HG02678 (cell line): ENCODE data around the gene POLR3GL.

Experiments used
- ATAC-seq: cut with Tn5 transposase; IDR thresholded peaks from one replicate; pipeline ENCODE4 v1.9.1; 2021; ENCODE audit warnings: mild to moderate bottlenecking, moderate library complexity; ENCODE audit not compliant: unreplicated experiment

The POLR3GL gene

DNA sequence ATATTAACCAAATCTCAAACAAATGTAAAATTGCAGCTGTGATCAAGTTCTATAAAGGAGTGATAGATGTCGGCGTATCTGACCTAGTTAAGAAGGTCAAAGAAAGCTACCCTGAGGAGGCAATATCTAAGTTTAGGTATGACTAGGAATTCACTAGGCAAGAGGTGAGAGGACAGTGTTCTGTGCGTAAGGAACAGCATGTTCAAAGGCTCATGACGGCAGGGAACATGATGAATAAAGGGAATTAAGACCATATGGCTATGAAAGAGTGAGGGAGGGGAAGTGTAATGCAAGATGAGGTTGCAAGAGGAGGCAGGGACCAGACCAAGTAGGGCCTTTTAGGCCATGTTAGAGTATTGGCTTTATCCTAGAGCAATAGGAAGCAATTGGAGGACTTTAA lies 15.3 kb upstream of the POLR3GL start:
- no peak for ATAC-seq

DNA sequence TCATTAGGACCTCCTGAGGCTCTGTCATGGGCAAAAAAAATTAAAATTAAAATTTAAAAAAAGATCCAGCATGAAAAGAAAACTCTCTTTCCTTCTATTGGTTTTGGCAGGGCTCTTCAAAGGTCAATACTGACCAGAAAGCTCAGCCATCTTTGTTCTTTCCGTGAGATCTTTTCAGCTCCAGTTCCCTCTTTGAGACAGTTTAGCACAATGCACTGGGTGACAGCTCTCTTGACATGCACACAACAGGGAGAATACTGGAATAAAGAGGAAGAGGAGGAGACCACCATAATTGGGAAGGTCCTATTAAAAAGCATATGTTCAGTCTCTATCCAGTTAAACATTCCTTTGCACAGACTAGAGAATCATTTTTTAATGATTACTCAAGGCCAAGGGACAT lies 13.0 kb upstream of the POLR3GL start:
- ATAC-seq: no peak

- no peak for ATAC-seq
Measured at GRCh38 chr1:145952903-145953302, 11.6 kb upstream of the POLR3GL start.

GRCh38 chr1:145953861-145954260 lies 10.6 kb upstream of the POLR3GL start:
- no peak for ATAC-seq

DNA sequence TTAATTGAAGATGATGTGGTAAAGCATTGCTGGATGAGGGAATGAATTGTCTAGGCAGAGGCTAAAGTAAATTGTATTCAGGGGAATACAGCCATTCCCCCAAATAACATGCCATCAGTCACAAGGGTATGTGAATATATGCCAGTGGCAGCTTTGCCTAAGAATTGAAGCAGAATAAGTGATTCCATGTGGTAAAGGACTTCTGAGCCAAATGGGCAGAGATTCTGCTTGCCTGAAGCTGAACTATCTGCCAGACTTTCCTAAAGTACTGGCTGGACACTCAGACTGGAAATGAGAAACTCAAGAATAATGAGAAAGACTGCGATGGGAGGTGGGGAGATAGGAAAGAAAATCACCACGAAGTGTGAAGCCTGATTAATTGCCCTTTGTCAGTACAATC lies 9.1 kb upstream of the POLR3GL start:
- ATAC-seq: no peak

- ATAC-seq: no peak
Measured at GRCh38 chr1:145956361-145956760, 8.1 kb upstream of the POLR3GL start.

DNA sequence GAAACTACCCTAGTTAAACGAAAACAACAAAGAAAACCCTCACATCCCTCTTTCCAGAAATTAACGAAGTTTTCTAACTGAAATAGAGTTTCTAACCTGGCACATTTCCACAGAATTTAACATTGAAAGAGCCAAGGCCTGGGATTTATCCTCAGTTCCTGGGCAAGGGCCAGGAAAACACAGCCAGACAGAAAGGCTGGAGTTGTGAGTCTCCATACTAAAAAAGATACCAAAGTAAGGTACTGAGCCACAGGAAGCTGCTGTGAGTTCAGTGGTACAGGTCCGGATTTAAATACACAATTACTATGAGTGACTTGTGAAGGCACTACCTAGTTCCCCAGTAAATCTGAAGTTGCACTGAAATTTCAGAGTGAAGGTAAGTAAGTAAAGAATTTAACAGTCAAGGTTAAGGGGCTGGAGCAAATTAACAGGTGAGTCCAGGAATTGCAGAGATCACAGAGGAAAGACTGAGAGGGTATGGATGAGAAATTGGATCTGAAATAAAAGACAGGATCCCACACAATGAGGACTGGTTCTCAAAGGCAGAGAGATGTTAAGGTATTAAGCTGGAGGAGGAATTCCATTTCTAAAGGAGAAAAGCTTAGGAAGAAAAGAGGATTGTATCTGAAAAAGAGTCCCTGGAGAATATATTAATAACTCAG lies 7.6 kb upstream of the POLR3GL start:
- no peak for ATAC-seq

GRCh38 chr1:145957443-145958319 lies 6.8 kb upstream of the POLR3GL start, which contains the start of gene LIX1L:
Gene LIX1L (minus strand): TSS chr1:145958017. CDS start chr1:145957927, 90 bp downstream.
- ATAC-seq: peak; percentile 90

GRCh38 chr1:145958734-145959133 lies 5.8 kb upstream of the POLR3GL start:
- ATAC-seq: no peak

GRCh38 chr1:145959333-145959732 lies 5.2 kb upstream of the POLR3GL start:
- no peak for ATAC-seq

DNA sequence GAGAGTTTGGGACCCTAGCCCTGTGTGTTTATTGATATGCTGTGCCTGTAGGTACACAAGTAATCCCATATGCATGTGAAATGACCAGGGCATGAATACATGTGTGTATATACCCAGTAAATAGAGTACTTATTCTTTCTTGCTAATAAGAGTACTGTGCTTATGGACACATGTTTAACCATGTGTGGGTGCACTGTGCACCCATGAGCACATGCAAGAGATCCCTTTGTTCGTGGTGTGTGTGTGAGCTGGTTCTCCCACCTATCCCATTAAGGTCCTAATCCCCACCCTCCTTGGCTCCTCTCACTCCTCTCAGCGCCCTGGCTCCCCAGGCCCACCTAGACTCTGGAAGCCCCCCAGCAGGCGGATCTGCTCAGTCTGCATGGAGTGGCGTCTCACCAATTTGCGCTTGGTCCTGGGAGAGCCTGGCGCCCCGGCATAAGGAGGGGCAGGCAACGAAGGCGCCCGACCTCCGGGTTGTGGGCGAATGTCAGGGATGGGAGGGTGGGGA lies 4.5 kb upstream of the POLR3GL start:
- no peak for ATAC-seq

DNA sequence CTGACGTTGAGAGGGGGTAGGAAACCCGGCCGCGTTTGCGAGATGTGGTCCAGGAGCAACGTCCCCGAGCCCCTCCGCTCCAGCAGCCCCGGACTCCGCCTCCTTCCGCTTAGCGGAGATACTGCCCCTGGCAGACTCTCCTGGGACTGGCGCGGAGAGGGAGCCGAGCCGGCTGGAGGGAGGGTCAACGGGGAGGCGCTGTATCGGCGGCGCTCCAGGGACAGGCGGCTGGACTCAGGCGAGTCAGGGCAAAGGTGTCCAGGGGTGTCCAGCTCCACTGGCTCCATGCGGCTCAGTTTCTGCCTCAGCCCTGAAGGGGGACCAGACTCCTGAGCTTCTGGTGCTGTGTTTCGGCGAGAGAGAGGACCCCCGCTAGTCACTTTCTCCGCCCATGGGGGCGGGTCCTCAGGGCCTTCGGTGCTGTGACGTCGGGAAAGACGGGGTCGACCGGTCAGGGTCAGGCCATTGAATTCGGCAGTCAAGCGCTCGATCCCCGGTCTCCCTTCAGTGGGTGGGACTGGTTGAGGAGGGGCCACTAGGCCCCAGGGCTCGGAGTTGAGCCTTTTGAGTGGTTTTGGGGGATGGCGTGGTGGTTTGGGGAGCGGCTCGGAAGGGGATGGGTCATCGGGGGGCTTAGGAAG lies 3.9 kb upstream of the POLR3GL start:
- ATAC-seq: no peak

- ATAC-seq: no peak
Measured at GRCh38 chr1:145961109-145961424, 3.4 kb upstream of the POLR3GL start.

DNA sequence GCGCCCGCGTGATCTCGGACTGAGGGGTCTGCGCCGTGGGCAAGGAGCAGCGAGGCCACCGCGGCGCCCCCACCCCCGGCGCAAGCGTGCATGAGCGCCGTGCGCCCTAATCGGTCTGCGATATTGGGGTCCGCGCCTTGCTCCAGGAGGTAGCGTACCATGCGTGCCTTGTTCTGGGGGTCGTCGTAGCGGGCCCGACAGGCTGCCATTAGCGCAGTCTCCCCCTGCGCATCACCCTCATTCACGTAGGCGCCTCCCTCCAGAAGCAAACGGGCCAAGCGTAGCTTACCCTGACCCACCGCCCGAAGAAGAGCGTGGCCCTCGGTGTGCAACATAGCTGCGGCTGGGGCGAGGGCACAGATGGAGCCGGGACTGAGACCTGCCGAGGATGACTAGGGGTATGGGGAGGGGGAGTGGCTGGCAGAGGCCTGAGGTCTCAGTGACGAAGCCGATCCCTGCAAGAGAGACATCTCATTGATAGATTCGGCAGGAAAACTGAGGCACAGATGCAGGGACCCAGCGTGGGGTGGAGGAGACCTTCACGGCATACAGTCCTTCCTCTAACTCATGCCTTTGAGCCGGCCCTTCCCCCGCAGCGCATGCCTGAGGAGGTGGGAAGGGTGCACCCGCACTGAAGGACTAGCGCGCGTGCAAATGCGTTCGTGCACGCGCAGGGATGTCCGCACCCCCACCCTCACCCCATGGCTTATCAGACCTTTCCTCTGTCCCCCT lies 2.9 kb upstream of the POLR3GL start:
- ATAC-seq: no peak

GRCh38 chr1:145962157-145963102 lies 2.1 kb upstream of the POLR3GL start:
- no peak for ATAC-seq

GRCh38 chr1:145963265-145964019 lies 1.0 kb upstream of the POLR3GL start:
- ATAC-seq: no peak

- ATAC-seq: no peak
Measured at GRCh38 chr1:145965119-145965744, 742 bp downstream of the POLR3GL start.

DNA sequence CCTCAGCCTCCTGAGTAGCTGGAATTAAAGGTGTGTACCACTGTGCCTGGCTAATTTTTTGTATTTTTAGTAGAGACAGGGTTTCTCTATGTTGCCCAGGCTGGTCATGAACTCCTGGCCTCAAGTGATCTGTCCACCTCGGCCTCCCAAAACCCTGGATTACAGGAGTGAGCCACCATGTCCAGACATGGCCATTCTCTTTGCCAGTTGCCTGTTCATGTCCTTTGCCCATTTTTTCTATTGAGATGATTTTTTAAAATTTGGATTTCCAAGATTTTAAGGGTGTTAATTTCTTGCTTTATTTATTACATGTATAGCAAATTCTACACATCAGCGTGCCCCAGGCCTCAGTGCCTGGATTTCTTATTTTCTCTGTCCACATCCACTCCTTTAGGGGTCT lies 2.8 kb downstream of the POLR3GL start:
- no peak for ATAC-seq

- no peak for ATAC-seq
Measured at GRCh38 chr1:145972580-145972979, 8.1 kb downstream of the POLR3GL start.
